Fibroblast of mammary gland (primary cell): Measurements from ENCODE around the gene ETFA.
A peak's percentile ranks its signal among the peaks of the same experiment; 100 is the strongest.

Source experiments
- DNase-seq: peaks from one replicate; pipeline ENCODE4 v3.0.0-alpha.2; 2010; ENCODE audit warnings: low read depth
- H3K4me3 ChIP-seq: 2 replicates; pipeline ENCODE4 v1.5.1; 2011; ENCODE audit warnings: low read depth, mild to moderate bottlenecking, low read length, moderate library complexity; ENCODE audit not compliant: control insufficient read depth
- TF ChIP-seq, protein P1 (sequence below): conservative IDR thresholded peaks from 2 replicates; pipeline ENCODE4 v1.5.1; 2011; ENCODE audit warnings: low read depth, low read length, inconsistent platforms; ENCODE audit not compliant: control insufficient read depth, insufficient read depth

Gene ETFA

DNA sequence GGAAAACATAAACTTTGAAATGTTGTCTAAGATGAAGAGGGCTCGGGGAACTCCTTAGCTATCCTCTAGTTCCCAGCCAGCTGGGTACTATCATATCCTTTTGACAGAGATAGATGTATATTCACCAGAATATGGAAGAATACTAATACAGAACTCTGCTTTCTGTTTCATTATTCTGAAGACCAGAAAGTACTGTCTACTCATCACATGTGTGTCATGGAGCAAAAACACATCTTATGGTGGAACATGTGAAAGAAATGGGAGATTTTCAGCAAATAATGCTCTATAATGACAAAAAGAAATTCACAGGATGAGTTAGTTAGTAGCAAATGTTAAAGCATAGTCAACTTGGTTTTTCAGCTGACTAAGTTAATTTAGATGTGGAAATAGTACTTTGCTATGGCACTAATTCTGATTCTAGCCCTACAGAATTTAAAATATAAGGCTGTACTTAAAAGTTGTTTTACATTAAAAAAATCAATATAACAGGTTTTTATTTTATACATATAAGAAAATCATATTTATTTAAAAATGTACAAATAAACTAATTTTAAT lies 41.8 kb upstream of the ETFA start:
- TF ChIP-seq, protein P1, sequence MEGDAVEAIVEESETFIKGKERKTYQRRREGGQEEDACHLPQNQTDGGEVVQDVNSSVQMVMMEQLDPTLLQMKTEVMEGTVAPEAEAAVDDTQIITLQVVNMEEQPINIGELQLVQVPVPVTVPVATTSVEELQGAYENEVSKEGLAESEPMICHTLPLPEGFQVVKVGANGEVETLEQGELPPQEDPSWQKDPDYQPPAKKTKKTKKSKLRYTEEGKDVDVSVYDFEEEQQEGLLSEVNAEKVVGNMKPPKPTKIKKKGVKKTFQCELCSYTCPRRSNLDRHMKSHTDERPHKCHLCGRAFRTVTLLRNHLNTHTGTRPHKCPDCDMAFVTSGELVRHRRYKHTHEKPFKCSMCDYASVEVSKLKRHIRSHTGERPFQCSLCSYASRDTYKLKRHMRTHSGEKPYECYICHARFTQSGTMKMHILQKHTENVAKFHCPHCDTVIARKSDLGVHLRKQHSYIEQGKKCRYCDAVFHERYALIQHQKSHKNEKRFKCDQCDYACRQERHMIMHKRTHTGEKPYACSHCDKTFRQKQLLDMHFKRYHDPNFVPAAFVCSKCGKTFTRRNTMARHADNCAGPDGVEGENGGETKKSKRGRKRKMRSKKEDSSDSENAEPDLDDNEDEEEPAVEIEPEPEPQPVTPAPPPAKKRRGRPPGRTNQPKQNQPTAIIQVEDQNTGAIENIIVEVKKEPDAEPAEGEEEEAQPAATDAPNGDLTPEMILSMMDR = no peak
- H3K4me3 ChIP-seq = no peak overlapping the region
- DNase-seq = no peak

GRCh38 chr15:76349301-76350070 lies 38.2 kb upstream of the ETFA start:
- TF ChIP-seq, protein P1 = no peak
- DNase-seq = no peak
- no peak overlapping the region for H3K4me3 ChIP-seq

DNA sequence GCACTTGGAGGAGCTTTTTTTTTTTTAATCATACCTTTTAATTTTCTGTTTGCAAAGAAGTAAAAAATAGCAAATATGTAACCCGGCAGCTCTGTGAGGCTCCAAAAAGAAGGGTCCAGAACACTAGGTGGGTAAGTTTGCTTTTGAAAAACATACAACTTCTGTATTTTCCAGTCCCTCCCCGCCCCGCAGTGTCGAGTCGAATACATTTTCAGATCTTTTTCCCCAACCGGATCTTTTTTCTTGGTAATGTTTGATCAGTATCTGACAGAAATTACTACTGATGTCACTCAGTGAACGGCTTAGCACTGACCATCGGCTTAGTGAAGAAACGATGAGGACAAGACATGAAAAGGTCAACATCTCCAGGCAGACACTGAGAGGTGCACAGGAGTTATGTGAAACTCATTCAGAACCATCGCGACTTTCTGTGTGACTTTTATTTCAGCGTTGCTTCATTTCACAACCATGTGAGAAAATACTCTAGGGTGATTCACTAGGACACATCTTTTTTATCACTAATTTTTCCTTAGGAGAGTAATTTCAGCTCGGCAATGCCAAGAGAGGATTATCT lies 36.3 kb upstream of the ETFA start:
- TF ChIP-seq, protein P1 = no peak
- H3K4me3 ChIP-seq = no peak overlapping the region
- no peak for DNase-seq

DNA sequence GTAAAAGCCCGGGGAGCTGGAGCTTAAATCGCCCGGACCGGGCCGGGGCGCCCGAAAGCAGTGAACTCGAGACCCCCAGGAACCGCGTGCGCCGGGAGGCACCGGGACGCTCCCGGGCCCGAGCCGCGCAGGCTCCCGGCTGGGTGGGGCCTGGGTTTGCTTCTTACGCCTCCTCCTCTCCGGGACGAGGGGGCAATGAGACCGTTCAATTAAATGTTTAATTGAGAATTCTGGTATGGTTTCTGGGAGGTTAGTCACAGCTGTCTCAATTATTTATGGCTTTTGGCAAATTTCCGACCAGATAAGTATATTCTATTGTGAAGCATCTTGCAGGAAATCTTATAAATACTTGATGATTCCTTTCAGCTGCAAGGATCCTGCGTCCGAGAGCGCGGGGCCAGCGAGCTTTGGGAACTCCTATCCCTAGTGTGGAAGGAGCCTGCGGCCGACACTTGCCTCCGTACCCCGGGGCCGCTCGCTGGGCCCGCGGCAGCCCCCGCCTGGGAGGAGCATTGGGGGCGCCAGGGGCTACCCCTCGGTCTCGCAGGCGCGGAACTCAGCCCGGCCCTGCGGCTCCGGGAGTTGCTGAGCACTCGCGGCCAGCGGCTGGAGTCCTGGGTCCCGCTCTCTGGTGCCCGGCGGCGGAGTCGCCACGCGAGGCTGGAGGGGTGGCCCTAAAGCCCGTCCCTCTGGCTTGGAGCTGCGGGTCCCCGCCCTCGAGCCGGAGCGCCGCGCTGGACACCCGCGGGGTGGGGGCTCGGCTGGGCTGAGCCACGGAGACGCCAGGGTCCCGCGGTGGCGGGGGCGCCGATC lies 35.6 kb upstream of the ETFA start:
- TF ChIP-seq, protein P1 = no peak
- H3K4me3 ChIP-seq = peak overlapping the region; percentile 13
- DNase-seq = no peak

DNA sequence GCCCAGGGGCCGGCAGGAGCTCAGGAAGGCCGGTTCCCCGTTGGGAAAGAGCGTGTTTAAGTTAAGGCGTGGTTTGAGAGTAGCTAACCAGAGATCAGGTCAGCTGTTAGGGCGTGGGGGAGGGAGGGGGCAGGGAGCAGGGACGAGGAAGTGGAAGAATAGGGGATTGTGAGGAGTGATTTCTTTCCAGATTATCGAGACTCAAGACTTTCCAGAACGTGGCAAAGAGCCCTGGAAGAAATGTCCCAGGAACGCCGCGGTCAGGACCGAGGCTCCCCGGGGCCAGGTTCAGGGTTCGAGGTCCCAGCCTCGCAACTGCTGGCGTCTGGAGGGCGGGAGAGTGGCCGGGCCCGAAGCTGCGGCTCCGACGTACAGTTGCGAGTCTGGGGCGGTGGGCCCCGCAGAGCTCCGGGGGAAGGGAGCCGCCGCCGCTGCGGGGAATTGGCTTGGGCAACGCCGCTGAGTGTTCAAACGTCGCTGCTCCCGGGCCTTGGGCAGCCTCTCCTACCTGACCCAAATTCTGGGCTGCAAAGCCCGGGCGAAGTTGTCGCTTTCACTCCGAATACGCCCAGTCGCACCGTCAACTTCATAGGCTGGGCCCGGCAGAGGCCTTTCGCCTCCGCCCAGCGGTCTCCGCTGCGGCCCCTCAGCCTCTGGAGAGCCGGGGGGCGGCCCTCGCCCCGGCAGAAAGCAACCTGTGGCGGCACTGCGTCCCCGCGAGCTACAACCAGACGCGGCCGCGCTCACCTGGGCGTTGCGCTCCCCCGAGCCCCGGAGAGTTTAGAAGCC lies 34.8 kb upstream of the ETFA start:
- DNase-seq = no peak
- peak overlapping the region; percentile 13 for H3K4me3 ChIP-seq
- TF ChIP-seq, protein P1 = no peak

DNA sequence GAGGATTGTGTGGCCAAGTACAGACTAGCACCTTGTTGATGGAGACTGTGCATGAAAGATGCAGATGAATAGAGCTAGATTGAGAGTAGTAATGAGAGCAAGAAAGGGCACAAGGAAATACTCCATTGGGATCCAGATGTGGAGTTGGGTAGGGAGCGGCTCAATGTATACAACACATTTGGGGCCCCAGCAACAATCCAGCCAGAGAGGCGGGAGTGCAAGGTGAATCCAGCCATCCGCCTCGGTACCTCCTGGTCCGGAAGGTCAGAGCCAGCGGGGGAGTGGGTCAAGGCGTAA lies 34.3 kb upstream of the ETFA start:
- TF ChIP-seq, protein P1 = no peak
- DNase-seq = no peak
- no peak overlapping the region for H3K4me3 ChIP-seq
